Endothelial cell of umbilical vein (primary cell): ENCODE results near the gene ATG7. TPM values are rescaled to one million over a fixed set of nuclear protein-coding genes. Genes with fewer than 3 reads are reported as not detected.

ENCODE experiments used
- BruUV-seq: library from RNA; stranded (reverse); fragments of 400-500 nt; replicated peaks from 2 replicates; lab custom pipeline; 2021; lab: Mats Ljungman, UMichigan
- CTCF ChIA-PET: fragments of 300-600, 350-600 bp; sonication (Branson Sonifier 250); formaldehyde crosslinking; loops from one replicate; lab custom pipeline; 2021; ENCODE audit warnings: antibody characterized with exemption, inconsistent platforms; lab: Charles Lee
- POLR2A ChIA-PET: fragments of 300-600, 350-600 bp; sonication (Branson Sonifier 250); formaldehyde crosslinking; loops from one replicate; lab custom pipeline; 2021; ENCODE audit warnings: antibody characterized with exemption, inconsistent platforms; lab: Charles Lee
- DNase-seq: peaks from one replicate; pipeline ENCODE4 v3.0.0-alpha.2; 2011; ENCODE audit warnings: low read depth, low spot score
- FAIRE-seq: peaks from 2 replicates; lab custom pipeline; 2011; peaks lifted over from hg19 to GRCh38; lab: Jason Lieb, UNC
- H2AFZ ChIP-seq: 2 replicates; pipeline ENCODE4 v1.6.0; 2012; ENCODE audit warnings: low read depth, low read length, control low read depth, inconsistent platforms
- H3K27ac ChIP-seq: 2 replicates; pipeline ENCODE4 v1.5.1; 2011; ENCODE audit warnings: low read depth, mild to moderate bottlenecking, control low read depth, low read length, moderate library complexity; ENCODE audit not compliant: insufficient read depth
- H3K27me3 ChIP-seq, 2 experiments: 2 replicates each; pipeline versions ENCODE4 v1.6.0 to v1.6.1; 2011; ENCODE audit warnings: low read length in 2 of 2, mixed read lengths in 1 of 2; ENCODE audit not compliant: control insufficient read depth in 2 of 2, insufficient read depth in 2 of 2
- H3K36me3 ChIP-seq, 2 experiments: 2 replicates in 1 of 2; 3 replicates in 1 of 2; pipeline ENCODE4 v1.5.1; 2011; ENCODE audit warnings: low read length in 2 of 2, mild to moderate bottlenecking in 1 of 2, moderate library complexity in 1 of 2; ENCODE audit not compliant: control insufficient read depth in 2 of 2, insufficient read depth in 2 of 2; ENCODE audit errors: extremely low read depth in 1 of 2
- H3K4me1 ChIP-seq: 3 replicates; pipeline ENCODE4 v1.5.1; 2011; ENCODE audit warnings: mild to moderate bottlenecking, low read length; ENCODE audit not compliant: control insufficient read depth, insufficient read depth; ENCODE audit errors: extremely low read depth
- H3K4me2 ChIP-seq: 2 replicates; pipeline ENCODE4 v1.6.1; 2011; ENCODE audit warnings: low read length, control low read depth, mixed read lengths; ENCODE audit not compliant: insufficient read depth
- H3K4me3 ChIP-seq, 3 experiments: fragments of 200-600 bp in 1 of 3; sonication (generic), shearing (Covaris generic) in 1 of 3; replicated peaks in 1 of 3; 2 replicates each; pipeline ENCODE4 v1.5.1; 2011 to 2016; ENCODE audit warnings: control low read depth in 3 of 3, low read length in 3 of 3, mild to moderate bottlenecking in 2 of 3, inconsistent platforms in 1 of 3, low read depth in 1 of 3, moderate library complexity in 1 of 3; ENCODE audit not compliant: insufficient read depth in 1 of 3
- H3K79me2 ChIP-seq: 2 replicates; pipeline ENCODE4 v1.6.0; 2012; ENCODE audit warnings: low read length, inconsistent platforms; ENCODE audit not compliant: control insufficient read depth, insufficient read depth
- H3K9ac ChIP-seq: replicated peaks from 2 replicates; pipeline ENCODE3; 2011; ENCODE audit warnings: low read length, control low read depth; ENCODE audit not compliant: insufficient read depth; ENCODE audit errors: extremely low read depth
- H3K9me1 ChIP-seq: replicated peaks from 3 replicates; pipeline ENCODE4 v1.6.0; 2011; ENCODE audit warnings: mild to moderate bottlenecking, low read length; ENCODE audit not compliant: control insufficient read depth, insufficient read depth; ENCODE audit errors: extremely low read depth
- H3K9me3 ChIP-seq: replicated peaks from 2 replicates; pipeline ENCODE4 v1.5.1; 2012; ENCODE audit warnings: low read length, inconsistent platforms; ENCODE audit not compliant: control insufficient read depth, insufficient read depth
- H4K20me1 ChIP-seq: replicated peaks from 2 replicates; pipeline ENCODE3; 2011; ENCODE audit warnings: mild to moderate bottlenecking, low read length; ENCODE audit not compliant: control insufficient read depth, insufficient read depth; ENCODE audit errors: extremely low read depth
- CTCF ChIP-seq, 2 donors: IDR thresholded peaks; 1 replicate in 1 of 2; 2 replicates in 1 of 2; pipeline ENCODE4 v1.5.1; 2011; ENCODE audit warnings: low read length in 2 of 2, mild to moderate bottlenecking in 2 of 2, moderate library complexity in 2 of 2, control low read depth in 1 of 2, inconsistent platforms in 1 of 2, low read depth in 1 of 2; ENCODE audit not compliant: insufficient read depth in 1 of 2; ENCODE audit errors: extremely low read depth in 1 of 2
- EZH2 ChIP-seq: IDR thresholded peaks from 2 replicates; pipeline ENCODE4 v1.6.1; 2012; ENCODE audit warnings: borderline replicate concordance, low read depth, mild to moderate bottlenecking, moderate library complexity, low read length, inconsistent platforms; ENCODE audit not compliant: severe bottlenecking
- GATA2 ChIP-seq: IDR thresholded peaks from 2 replicates; pipeline ENCODE4 v1.7.0; 2011; ENCODE audit warnings: low read depth, mild to moderate bottlenecking, moderate library complexity, mixed read lengths, low read length; ENCODE audit not compliant: insufficient read length, insufficient read depth
- POLR2A ChIP-seq: IDR thresholded peaks from 2 replicates; pipeline ENCODE4 v1.6.1; 2012; ENCODE audit warnings: low read depth, mild to moderate bottlenecking, control low read depth, low read length
- POLR2AphosphoS5 ChIP-seq: IDR thresholded peaks from 2 replicates; pipeline ENCODE4 v1.6.1; 2012; ENCODE audit warnings: low read depth, mild to moderate bottlenecking, control low read depth, low read length, moderate library complexity; ENCODE audit not compliant: insufficient read depth
- dilution Hi-C: fragments of 300-500 bp; cut with MboI; formaldehyde crosslinking; loops from one replicate; pipeline ENCODE4 v1.15.0; 2019; ENCODE audit warnings: low sequenced_read_pairs; ENCODE audit not compliant: extremely low pct_ligation_motif_present
- intact Hi-C: fragments of 100-400 bp; cut with micrococcal nuclease; formaldehyde crosslinking; loops from one replicate; pipeline ENCODE4 v1.10.0; 2022
- polyA plus RNA-seq, 4 experiments: library from polyadenylated mRNA; depleted of rRNA in 3 of 4; stranded (reverse) in 3 of 4; unstranded in 1 of 4; fragments of >200 nt; gene quantifications; 2 replicates each; pipeline versions ENCODE4 v1.2.1 to v1.2.3, GENCODE V29; 2011 to 2012; ENCODE audit warnings: missing spikeins in 1 of 4
- total RNA-seq: library from RNA; stranded (reverse); gene quantifications from 2 replicates; pipeline ENCODE4 v1.2.3, GENCODE V29; 2021

Gene ATG7
- total and polyA plus RNA-seq, 2 donors (not counting 3 experiments of a cell fraction or from before 2014, with no cell fraction given): 30.8 to 48.3 TPM

GRCh38 chr3:11290743-11291680 is 18.8 kb downstream of the ATG7 start:
- Histone ChIP-seq H2AFZ (no peak overlapping the region), H3K36me3 (no peaks in the 10 kb centered on the region), H3K9ac (no peak overlapping the region), H3K27ac (peak overlapping the region; percentile 15), H3K4me3 (no peak overlapping the region), H3K9me1 (no peaks in the 10 kb centered on the region), H4K20me1 (no peaks in the 10 kb centered on the region), H3K79me2 (peaks cover 23% of the 10 kb centered on the region), H3K9me3 (no peaks in the 10 kb centered on the region), H3K4me2 (no peak overlapping the region), H3K4me1 (peaks cover 50% of the 10 kb centered on the region), H3K27me3 (no peaks in the 10 kb centered on the region)
- DNase-seq: no peak
- dilution Hi-C loops (no loop called here), intact Hi-C loops (no loop called here)
- ChIA-PET POLR2A (no interaction called here), CTCF (interaction anchor here (0.7 to 1.7 kb wide), 7 partner anchors 11 to 71 kb away, joined by 3 to 4 read pairs (median 3); partner anchors contain the start of gene ATG7)
- BruUV-seq: no TSS peak
- TF ChIP-seq POLR2A (no peak), EZH2 (no peak), CTCF (IDR thresholded peaks at IDR 0.05; ENCODE audit: extremely low read depth in 1 of 2, insufficient read depth in 1 of 2, low read depth in 1 of 2, low read length in 2 of 2) (no peak), GATA2 (no peak), POLR2AphosphoS5 (no peak)
- peak; percentile 52 for FAIRE-seq
